NCI-H1105 treated with DMSO at 0.1 percent for 48 hours (cell line): ENCODE measurements around the gene SLC4A1AP.
"Not testable (repeated sequence)": the region's sequence is repeated elsewhere in the genome, so short reads cannot be mapped to it uniquely, and the experiment has no call there.

ENCODE experiments used
- DNase-seq: peaks from one replicate; lab custom pipeline; 2025; lab: John Stamatoyannopoulos, UW

SLC4A1AP gene

DNA sequence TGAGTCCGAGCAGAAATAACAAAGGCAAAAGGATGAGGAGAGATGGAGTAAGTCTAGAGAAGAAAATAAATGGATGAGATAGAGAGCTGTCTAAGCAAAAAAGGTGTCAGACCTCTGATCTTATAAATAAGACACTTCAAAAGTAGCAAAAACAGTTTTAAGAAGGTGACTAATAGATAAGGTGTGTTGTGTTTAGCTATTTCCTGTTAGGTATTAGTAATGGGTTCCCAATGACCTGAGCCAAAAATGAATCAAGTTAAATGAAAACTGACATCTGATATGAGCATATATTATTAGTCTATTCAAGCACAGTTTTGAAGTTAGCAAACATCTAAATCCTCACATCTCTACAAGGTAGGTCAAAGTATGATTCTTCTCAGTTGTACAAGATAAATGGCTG is 10.9 kb upstream of the SLC4A1AP start:
- no peak for DNase-seq

DNA sequence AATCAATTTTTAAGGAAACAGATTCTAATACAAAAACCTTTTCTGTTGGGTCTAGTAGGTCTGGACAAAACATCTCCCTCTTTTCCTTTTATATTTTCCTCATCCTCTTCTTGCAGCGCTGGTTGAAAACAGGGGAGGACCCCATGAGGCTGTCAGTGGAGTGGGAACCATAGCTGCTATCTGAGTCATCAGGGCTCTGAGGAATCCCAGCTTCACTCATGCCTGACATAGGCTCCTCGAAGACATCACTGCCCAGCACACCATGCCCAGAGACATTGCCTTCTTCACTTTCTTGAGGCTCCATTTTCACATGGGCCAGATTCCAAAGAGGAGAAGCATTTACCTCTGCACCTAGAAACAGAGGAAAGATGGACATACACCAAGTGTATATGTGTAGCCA is 10.3 kb upstream of the SLC4A1AP start:
- no peak for DNase-seq

DNA sequence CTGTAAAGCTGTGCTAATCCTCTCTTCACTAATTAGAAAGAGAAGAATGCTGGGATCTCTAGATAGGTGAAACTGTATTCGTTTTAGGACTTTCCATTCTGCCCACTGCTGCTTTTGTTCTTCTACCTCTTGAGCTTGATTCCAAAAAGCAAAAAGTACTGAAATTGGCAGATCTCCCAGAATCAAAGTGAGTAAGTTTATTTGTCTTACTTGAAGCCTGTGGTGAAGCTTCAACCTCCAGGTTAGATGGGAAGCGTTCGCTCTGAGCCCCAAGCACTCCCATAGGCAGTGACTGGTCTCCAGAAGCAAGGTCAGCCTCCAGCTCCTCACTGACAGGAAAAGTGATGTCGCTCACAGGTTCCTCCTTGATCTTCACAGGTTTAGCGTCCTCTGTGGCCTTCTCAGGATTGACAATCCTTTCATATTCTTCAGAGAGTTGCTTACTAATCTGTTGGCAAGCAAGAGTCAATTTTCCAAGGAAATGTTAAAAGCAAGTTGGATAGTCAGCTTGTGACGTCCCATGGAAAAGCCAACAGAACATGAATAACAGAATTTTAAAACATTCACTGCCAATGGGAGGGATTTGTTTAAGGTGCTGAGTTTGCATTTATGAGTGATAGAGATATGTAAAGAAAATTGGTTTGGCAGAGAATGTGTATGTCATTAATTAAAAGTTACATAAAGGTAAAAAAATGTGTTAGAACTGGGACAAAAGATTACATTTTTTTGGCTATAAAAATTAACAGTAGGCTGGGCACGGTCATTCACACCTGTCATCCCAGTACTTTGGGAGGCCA is 8.3 kb upstream of the SLC4A1AP start:
- DNase-seq = peak; percentile 0

DNA sequence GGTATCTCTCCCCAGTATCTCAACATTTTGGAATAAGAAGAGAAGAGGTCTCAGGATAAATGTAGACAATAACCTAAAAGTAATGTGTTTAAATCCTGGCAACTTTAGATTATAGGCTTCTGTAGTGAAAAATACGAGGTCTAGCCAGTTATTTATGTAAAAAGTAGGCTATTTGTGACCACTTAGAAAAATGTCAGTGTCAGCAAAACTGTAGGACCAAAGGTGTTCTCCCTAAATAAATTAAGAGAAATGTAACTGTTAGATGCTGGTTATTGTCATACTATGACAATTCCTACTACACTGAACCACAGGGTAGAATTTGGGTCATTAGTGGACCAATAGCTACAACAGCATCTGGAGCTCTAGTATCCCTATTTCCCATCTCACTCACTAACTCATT is 2.3 kb upstream of the SLC4A1AP start:
- DNase-seq = no peak

DNA sequence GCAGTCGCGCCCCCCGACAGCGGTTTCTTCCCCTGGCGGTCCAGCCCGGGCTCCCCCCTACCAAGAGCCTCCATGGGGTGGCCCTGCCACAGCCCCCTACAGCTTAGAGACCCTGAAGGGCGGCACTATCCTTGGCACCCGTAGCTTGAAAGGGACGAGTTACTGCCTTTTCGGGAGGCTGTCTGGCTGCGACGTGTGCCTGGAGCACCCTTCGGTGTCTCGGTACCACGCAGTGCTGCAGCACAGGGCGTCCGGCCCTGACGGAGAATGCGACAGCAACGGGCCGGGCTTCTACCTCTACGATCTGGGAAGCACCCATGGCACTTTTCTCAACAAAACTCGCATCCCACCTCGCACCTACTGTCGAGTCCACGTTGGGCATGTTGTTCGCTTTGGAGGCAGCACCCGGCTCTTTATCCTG is 475 bp downstream of the SLC4A1AP start:
- DNase-seq = no peak

DNA sequence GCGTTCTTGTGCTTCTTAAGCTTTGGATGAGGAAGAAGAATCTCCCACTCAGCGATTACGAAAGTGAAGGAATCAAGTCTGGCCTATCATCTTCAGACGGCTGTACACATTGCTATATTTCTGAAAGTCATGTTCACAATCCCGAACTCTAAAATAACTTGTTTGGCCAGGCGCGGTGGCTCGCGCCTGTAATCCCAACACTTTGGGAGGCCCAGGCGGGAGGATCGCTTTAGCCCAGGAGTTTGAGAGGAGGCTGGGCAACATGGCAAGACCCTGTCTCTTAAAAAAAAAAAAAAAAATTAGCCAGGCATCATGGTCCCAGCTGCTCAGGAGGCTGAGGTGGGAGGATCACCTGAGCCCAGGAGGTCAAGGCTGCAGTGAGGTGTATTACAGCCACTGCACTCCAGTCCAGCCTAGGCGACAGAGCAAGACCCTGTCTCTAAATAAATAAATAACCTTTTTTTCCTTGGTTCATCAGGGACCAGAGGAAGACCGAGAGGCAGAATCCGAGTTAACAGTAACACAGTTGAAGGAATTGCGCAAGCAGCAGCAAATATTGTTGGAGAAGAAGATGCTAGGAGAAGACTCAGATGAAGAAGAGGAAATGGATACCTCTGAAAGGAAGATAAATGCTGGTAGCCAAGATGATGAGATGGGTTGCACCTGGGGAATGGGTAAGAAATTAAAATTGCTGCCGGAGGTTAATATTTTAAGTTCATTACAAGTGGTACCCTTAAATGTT is 1.1 kb downstream of the SLC4A1AP start:
- no peak for DNase-seq

DNA sequence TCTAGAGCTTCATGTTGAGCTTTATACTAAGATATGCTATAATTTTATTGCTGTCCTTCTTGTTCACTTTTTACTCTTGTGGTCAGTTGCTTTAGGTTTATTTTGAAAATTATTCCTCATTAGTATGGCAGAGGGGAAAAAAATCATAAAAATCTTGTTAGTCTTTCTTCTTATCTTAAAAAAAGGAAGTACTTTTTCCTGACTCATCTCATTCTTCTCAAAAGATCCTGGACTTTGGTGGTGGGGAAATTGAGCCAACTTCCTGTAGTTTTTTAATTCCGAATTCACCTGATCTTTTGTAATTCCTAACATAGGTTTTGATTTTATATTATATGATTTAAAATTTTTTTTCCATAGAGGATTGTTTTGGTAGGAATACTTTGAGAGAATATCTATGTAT is 3.8 kb downstream of the SLC4A1AP start:
- DNase-seq = no peak

DNA sequence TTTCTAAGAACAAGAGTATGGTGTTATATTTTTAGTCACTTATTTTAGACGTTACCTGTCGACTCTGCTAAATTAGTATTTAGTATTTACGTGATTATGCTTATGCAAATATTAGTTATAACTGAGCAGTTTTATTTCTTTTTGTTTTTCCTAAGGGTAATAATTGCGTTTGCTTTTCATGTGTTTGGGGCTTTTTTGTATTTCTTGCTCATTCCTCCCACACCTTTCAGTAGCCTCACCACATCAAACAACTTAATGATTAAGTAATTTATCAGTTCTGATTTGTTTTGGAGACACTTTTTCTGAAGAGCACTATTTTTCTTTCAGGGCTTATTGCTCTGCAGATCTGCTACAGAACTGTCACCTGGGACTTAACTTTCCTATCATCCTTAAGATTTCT is 7.5 kb downstream of the SLC4A1AP start:
- DNase-seq = no peak

DNA sequence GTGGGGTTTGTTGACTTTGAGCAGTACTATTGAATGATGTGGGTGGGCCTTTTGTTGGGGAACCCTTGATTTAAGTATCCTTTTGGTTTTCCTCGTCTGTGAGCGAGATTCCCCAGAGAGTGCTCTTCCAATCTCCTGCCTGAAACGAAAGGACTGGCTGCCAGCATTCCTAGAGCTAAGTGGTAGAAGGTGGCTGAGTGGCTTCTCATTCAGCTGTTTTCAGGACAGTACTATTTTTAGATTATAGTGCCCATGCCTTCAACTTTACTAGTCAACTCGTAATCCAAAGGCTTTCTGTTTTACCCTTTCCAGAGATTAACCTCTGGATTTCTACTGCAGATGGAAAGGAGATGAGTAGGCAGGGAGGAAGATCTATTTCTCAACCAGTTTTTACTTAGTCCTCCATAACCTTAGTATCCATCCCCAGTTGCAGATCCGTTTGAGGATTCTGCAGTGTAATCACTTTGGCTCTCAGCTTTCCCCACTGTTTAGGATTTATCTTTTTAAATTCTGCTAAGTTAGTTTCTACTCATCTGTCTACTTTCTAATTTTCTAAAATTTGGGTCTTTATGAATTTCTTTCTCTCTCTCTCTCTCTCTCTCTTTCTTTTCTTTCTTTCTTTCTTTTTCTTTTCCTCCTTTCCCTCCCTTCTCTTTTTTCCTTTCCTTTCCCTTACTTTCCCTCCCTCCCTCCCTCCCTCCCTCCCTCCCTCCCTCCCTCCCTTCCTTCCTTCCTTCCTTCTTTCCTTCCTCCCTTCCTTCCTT is 9.2 kb downstream of the SLC4A1AP start:
- no peak for DNase-seq

DNA sequence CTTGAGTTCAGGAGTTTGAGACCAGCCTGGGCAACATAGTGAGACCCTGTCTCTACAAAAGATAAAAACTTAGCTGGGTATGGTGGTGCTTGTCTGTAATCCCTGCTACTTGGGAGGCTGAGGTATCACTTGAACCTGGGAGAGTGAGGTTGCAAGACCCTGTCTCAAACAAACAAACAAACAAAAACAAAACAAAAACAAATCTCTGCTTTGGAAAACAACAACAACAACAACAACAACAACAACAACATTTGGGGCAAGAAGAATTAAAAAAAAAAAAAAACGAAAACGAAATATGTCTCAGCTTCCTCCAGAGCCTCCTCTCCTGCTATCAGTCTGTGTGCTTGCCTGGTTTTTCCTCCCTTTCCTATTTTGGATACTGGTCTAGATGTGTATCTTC is 16.9 kb downstream of the SLC4A1AP start:
- no peak for DNase-seq

DNA sequence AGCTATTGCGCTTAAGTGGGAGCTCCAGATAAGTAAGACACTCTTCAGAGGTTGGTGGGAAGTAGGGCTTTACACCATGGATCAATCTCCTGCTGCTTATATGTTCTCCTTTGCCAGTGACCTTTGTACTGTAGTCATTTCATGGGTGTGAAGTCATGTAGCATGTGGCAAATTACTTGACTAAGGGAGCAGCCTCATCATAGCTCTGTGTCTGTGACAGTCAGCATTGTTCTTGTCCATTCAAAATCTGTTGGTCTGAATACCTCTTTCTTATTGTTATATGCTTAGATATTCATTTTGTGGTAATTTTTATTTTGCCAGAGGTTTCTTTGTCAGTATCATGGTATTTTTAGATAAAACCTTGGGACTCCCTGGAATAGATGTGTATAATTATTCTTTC is 18.2 kb downstream of the SLC4A1AP start:
- DNase-seq = no peak

DNA sequence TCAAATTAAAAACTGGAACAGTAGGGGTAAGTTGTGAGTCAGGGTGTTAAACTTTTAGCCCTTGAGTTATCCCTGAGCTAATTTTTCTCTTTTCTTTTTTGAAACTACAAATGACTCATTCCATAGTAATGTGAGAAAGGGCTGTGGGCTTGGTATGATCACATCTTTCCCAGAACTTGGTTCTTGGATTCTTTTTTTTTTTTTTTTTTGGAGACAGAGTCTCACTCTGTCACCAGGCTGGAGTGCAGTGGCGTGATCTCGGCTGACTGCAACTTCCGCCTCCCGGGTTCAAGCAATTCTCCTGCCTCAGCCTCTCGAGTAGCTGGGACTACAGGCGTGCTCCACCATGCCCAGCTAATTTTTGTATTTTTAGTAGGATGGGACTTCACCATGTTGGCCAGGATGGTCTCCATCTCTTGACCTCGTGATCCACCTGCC is 18.7 kb downstream of the SLC4A1AP start:
- DNase-seq = not testable (repeated sequence)

DNA sequence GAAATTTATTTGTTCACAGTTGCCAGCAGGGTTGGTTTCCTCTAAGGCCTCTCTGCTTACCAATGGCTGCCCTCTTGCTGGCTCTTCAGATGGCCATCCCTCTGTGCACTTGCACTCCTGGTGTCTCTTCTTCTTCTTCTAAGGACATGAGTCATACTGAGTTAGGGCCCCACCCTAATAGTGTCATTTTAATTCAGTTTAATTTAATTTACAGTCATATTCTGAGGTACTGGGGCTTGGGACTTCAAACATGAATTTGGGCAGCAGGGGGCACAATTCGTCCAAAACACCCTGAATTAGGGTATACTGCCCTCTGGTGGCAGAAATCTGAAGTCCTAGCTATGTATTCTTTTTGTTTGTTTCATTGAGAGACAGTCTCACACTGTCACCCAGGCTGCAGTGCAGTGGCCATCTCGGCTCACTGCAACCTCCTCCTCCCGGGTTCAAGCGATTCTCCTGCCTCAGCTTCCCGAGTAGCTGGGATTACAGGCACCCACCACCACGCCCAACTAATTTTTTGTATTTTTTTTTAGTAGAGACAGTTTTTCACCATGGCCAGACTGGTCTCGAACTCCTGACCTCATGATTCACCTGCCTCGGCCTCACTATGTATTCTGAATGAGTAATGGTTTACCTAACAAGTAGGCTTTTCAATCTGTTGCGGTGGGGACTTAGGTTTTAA is 19.8 kb downstream of the SLC4A1AP start:
- DNase-seq = peak; percentile 82

DNA sequence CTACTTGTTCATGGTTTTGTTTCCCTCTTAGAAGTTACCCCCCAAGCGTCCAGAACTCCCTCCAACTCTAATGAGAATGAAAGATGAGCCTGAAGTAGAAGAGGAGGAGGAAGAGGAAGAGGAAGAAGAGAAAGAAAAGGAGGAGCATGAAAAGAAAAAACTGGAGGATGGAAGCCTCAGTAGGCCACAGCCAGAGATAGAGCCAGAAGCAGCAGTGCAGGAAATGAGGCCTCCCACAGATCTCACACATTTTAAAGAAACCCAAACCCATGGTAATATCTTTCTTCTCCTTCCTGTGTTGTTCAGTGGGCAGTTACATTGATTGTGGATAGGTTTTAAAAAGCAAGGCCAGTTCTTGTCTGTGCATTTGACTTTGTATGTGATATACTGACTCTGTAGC is 21.3 kb downstream of the SLC4A1AP start:
- DNase-seq = not testable (repeated sequence)

DNA sequence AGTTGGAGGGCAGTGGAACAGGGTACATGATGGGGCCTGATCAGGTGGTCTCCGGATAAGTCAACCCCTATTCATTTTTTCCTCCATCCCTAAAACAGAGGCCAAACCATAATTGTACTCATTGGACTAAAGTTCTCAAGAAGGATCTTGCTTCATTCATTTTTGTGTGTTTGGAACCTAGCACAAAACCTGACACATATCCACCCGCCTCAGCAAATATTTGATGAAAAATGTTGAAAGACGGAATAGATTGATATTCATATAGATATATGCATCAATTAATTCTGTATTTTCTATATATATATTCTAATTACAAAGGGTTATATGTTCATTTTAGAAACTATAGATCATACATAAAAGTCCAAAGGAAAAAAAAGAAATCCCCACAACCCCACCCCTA is 21.9 kb downstream of the SLC4A1AP start:
- DNase-seq = no peak

DNA sequence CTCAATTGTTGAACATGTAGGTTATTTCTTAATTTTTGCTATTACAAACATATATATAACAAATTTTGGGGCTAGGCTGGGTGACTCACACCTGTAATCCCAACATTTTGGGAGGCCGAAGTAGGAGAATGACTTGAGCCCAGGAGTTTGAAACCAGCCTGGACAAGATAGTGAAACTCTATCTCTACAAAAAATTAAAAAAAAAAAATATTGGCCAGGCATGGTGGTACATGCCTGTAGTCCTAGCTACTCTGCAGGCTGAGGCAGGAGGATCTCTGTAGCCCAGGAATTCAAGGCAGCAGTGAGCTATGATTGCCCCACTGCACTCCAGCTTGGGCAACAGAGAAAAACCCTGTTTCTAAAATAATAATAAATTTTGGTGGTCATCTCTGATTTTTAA is 23.5 kb downstream of the SLC4A1AP start:
- no peak for DNase-seq

DNA sequence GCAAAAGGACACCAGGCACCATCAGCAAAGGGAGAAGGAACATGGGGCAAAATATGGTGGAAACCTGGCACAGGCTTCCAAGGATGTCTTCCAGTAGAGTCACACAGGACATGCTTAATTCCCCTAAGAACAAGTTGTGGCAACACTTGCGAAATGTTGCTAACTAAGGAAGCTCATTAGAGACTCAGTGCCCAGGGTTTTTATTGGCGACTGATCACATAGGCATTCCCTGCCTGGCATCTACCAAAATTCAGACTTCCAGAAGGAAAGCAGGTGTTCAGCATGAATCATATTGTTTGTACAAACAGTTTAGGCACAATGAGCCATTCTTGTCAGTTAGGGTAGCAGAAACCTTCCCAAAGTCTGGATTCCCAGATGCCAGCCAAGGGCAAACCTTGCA is 25.7 kb downstream of the SLC4A1AP start:
- DNase-seq = no peak

DNA sequence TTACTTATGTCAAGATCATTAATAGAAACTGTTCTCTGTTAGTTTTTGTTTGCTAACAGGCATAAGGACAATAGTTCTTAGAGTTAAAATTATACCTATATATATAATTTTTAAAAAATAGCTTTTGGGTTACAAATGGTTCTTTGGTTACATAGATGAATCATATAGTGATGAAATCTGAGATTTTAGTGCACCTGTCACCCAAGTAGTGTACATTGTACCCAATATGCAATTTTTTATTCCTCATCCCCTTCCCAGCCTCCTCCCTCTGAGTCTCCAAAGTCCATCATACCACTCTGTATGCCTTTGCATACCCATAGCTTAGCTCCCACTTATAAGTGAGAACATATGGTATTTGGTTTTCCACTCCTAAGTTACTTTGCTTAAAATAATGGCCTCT is 26.4 kb downstream of the SLC4A1AP start:
- DNase-seq = no peak

DNA sequence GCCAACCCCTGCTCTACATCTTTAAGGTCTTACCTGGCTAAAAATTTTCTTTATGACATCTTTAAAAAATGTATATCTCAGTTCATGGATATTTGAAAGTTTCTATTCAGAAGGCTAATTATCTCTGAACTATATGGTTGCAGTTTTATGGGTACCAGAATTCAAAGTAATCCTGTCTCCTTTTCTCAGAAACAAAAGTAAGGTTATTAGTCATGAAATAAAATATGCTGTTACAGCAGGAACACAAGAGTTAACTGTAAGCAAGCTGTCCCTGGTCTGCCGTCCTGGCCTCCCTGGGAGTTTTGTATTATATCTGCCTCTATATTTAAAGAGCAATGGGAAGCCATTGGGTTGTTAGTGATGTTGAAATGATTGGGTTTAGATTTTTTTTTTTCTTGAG is 34.0 kb downstream of the SLC4A1AP start:
- no peak for DNase-seq

DNA sequence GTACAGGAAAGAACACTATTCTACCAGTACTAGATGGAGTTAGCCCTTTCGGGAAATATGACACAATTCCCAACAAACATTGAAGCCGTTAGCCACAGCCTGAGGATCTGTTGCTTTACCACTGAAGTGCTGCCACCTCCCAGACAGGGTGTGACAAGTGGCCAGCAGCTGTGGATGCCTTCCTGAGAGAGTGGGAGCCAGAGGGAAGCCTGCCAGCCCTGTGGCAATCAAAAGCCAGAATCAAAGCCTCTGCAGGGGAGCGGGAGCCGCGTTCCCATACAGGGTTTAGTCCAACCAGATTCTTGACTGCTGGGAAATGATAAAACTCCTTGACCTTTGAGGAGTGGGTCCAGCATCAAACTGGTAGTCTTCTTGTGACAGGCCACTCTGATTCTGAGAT is 38.0 kb downstream of the SLC4A1AP start:
- no peak for DNase-seq

DNA sequence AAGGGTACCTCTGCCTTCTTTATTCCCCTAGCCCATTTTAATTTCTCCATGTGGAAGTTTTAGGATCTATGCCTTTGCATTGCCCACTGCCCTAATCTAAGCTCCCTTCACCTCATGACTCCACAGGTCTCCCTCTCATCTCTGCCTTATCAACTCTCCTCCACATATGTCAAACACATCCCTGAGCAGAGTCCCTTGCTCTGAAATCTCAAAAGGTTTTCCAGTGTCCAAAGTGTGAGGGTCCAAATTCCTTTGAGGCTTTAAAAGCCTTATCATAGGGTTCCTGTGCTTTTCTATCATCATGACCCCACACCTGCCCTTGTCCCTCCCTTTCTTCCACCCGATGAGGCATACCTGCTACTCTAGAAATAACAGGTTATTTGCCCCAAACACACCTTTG is 38.6 kb downstream of the SLC4A1AP start:
- no peak for DNase-seq

DNA sequence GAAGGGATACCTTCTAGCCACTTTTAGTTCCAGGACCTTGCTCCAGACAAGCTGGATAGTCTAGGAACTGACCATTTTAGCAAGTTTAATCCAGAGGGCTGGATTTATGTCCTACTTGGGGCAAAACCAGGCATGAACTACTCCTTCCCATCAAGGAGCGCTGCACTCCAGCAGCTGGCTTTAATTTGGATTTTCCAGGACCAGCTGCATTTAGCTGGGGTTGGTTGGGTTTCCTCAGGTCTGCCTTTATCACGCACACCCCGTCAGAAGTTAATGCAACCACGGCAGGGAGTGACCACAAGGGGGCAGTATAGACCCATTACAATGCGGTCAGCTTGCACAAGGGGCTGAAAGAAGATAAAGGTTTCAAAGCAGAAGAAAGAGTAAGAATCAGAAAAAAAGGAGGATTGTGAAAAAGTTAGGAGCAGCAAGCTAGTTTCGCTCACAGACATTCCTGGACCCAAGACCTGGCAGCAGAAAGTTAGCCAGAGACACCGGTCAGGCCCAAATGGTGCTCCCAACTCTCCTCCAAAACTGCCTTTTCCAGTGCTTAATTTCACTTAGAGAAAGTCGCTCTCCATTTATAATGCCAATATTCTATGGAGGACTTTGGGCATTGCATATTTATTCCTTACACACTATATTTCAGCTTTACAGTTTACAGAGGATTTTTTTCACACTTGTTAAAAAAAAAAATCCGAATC is 40.1 kb downstream of the SLC4A1AP start:
- peak; percentile 54 for DNase-seq
